ENCODE measurements around the gene TLR9. TPM values are rescaled to one million over a fixed set of nuclear protein-coding genes. Genes with fewer than 3 reads are reported as not detected.
A peak's percentile ranks its signal among the peaks of the same experiment; 100 is the strongest.

Gene TLR9
- total and polyA plus RNA-seq, 9 of the 15 experiments (the other 6 are each of a cell fraction or from before 2014, with no cell fraction given), result not detected

DNA sequence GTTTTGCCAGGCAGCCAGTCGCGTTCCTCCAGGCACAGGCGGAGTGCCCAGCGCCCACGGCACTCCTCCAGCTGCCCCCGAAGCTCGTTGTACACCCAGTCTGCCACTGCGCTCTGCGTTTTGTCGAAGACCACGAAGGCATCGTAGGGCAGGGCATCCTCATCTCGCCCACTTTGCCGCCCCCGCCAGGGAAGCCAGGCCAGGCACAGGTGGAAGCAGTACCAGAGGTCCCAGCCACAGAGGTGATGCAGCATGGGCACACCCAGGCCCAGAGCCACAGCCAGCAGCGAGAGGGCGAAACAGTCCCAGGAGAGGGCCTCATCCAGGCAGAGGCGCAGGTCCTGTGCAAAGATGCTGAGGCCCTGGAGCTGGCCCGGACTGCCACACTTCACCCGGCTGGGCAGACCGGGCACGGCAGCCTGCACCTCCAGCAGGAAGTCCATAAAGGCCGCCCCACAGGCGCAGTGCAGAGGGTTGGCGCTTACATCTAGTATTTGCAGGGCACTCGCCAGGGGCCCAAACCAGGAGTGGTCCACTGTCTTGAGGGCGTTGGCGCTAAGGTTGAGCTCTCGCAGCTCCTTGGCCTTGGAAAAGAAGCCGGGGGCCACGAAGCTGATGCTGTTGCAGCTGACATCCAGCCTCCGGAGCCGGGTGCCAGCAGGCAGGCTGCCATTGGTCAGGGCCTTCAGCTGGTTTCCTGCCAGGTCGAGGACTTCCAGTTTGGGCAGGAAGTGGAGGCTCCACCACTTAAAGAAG, 3.7 kb downstream of the TLR9 start (continued):
- TF ChIP-seq, protein P1, sequence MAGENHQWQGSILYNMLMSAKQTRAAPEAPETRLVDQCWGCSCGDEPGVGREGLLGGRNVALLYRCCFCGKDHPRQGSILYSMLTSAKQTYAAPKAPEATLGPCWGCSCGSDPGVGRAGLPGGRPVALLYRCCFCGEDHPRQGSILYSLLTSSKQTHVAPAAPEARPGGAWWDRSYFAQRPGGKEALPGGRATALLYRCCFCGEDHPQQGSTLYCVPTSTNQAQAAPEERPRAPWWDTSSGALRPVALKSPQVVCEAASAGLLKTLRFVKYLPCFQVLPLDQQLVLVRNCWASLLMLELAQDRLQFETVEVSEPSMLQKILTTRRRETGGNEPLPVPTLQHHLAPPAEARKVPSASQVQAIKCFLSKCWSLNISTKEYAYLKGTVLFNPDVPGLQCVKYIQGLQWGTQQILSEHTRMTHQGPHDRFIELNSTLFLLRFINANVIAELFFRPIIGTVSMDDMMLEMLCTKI (IDR thresholded peaks at IDR 0.05; ENCODE audit: partially characterized antibody), result no peak
- no peak for TF ChIP-seq SMARCC2 (IDR thresholded peaks at IDR 0.05; ENCODE audit: low read depth)

DNA sequence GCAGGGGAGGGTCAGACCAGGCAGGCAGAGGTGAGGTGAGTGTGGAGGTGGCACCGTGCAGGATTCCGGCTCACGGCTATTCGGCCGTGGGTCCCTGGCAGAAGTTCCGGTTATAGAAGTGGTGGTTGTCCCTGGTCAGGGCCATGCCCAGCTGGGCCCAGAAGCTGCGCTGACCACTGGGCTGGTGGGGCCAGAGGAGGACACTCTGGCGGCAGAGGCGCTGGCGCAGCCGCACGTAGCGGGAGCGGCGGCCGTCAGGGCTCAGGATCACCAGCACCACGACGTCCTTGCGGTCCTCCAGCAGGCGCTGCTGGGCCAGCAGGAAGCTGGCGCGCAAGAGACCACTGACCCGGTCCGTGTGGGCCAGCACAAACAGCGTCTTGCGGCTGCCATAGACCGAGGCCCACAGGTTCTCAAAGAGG, 4.3 kb downstream of the TLR9 start:
- CTCF ChIA-PET (ENCODE audit: low intra/inter-chr PET ratio), result interaction anchor here (1.0 kb wide), 1 partner anchor 165 kb away, joined by 3 read pairs; no protein-coding TSS in a partner anchor
- no peak for FAIRE-seq
- Histone ChIP-seq H3K36me3 (ENCODE audit: control insufficient read depth, insufficient read depth, low read length) (no peaks in the 10 kb centered on the region; the same call in 2 of the 3 replicates), H3K27me3 (ENCODE audit: control insufficient read depth in 2 of 2, insufficient read depth in 2 of 2, low read length in 2 of 2) (no peaks in the 10 kb centered on the region), H3K9me1 (ENCODE audit: control insufficient read depth, insufficient read depth, low read length) (no peaks in the 10 kb centered on the region), H3K9me3 (replicated peaks; ENCODE audit: control insufficient read depth, insufficient read depth, low read depth, low read length) (no peaks in the 10 kb centered on the region), H3K4me3 (no peak overlapping the region), H3K9ac (ENCODE audit: insufficient read depth in 1 of 2, low read depth in 2 of 2, low read length in 2 of 2) (peak overlapping the region in 1 of 2 experiments; percentile 58; a peak in 1 of 4 replicates), H3K79me2 (ENCODE audit: control insufficient read depth, insufficient read depth, low read length) (no peaks in the 10 kb centered on the region), H2AFZ (ENCODE audit: low read depth, low read length) (no peak overlapping the region), H3K4me2 (ENCODE audit: insufficient read depth, low read length) (no peak overlapping the region), H3K4me1 (replicated peaks in 1 of 2; ENCODE audit: control insufficient read depth in 2 of 2, insufficient read depth in 2 of 2, low read length in 2 of 2) (peaks cover 31 to 56% of the 10 kb centered on the region in 2 experiments), H3K27ac (ENCODE audit: extremely low read depth, low read depth, low read length) (no peak overlapping the region), H4K20me1 (replicated peaks; ENCODE audit: control insufficient read depth, insufficient read depth, low read length) (no peaks in the 10 kb centered on the region)
- TF ChIP-seq ILK (tag; IDR thresholded peaks at IDR 0.05; ENCODE audit: borderline replicate concordance, low read depth), result no peak
- TF ChIP-seq, protein P2, sequence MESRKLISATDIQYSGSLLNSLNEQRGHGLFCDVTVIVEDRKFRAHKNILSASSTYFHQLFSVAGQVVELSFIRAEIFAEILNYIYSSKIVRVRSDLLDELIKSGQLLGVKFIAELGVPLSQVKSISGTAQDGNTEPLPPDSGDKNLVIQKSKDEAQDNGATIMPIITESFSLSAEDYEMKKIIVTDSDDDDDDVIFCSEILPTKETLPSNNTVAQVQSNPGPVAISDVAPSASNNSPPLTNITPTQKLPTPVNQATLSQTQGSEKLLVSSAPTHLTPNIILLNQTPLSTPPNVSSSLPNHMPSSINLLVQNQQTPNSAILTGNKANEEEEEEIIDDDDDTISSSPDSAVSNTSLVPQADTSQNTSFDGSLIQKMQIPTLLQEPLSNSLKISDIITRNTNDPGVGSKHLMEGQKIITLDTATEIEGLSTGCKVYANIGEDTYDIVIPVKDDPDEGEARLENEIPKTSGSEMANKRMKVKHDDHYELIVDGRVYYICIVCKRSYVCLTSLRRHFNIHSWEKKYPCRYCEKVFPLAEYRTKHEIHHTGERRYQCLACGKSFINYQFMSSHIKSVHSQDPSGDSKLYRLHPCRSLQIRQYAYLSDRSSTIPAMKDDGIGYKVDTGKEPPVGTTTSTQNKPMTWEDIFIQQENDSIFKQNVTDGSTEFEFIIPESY (CRISPR knock-in tag; IDR thresholded peaks at IDR 0.05), result 0 out of 2 replicates have a peak, but pooled peaks have one; percentile 32
- in situ Hi-C loops (cut with MboI), result no loop called here
- intact Hi-C loops (cut with micrococcal nuclease), result loop anchor here (5.0 kb wide), 3 partner anchors 166 to 226 kb away; partner anchors contain the start of gene SEMA3G
- no peak for ATAC-seq
- DNase-seq (ENCODE audit: extremely low read depth in 1 of 4, low spot score in 3 of 4), result no peak
- no TSS peak for BruUV-seq (replicated peaks)
- 76% methylated on average over 12 of the region's 27 CpGs for WGBS (ENCODE audit: insufficient coverage, low coverage, missing lambda C conversion rate)
- POLR2A ChIA-PET, result interaction anchor here (0.8 to 1.8 kb wide), 6 partner anchors 13 to 233 kb away, joined by 3 to 7 read pairs (median 4); partner anchors contain the start of genes GLYCTK and TNNC1

All from K562 (cell line).